Adipocyte (in vitro differentiated cells): Measurements from ENCODE around the gene ARHGAP6.

ENCODE experiments used
- DNase-seq: peaks from one replicate; pipeline ENCODE4 v3.0.0-alpha.2; 2015; ENCODE audit warnings: low read depth
- H3K27me3 ChIP-seq: replicated peaks from 2 replicates; pipeline ENCODE4 v1.7.0; 2013; ENCODE audit warnings: mild to moderate bottlenecking, low read length, moderate library complexity; ENCODE audit not compliant: control insufficient read depth, insufficient read depth
- H3K36me3 ChIP-seq: 2 replicates; pipeline ENCODE4 v1.7.0; 2013; ENCODE audit warnings: low read length, mild to moderate bottlenecking, moderate library complexity; ENCODE audit not compliant: control insufficient read depth, insufficient read depth, severe bottlenecking
- H3K4me1 ChIP-seq: 2 replicates; pipeline ENCODE4 v1.7.0; 2013; ENCODE audit warnings: mild to moderate bottlenecking, low read length, moderate library complexity; ENCODE audit not compliant: control insufficient read depth, insufficient read depth
- H3K4me3 ChIP-seq: 2 replicates; pipeline ENCODE4 v1.7.0; 2013; ENCODE audit warnings: mild to moderate bottlenecking, low read length, moderate library complexity
- H3K9ac ChIP-seq: 2 replicates; pipeline ENCODE4 v1.7.0; 2013; ENCODE audit warnings: mild to moderate bottlenecking, low read length, moderate library complexity
- H3K9me3 ChIP-seq: 2 replicates; pipeline ENCODE4 v1.7.0; 2013; ENCODE audit warnings: mild to moderate bottlenecking, low read length, moderate library complexity; ENCODE audit not compliant: control insufficient read depth

Gene ARHGAP6

DNA sequence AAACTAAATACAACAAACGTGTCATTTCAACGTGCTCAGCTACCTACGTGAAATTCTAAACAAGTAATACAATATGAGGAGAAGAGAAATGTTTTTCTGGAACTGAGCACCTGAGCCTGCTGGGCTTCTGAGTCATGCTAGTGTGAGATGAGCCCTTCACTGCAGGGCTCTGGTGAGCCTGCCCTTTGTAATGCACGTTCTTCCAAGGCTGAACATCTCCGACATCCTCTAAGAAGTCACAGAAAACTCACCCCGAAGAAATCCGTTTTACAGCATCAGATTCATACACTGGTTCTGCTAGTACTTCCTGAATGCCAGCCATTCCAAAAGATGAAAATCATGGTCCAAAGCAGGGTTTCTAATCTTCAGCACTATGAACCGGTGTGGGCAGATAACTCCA is 215.4 kb downstream of the ARHGAP6 start:
- DNase-seq, result no peak
- H3K36me3 ChIP-seq, result no peaks in the 10 kb centered on the region
- peaks cover 16% of the 10 kb centered on the region for H3K4me1 ChIP-seq
- H3K4me3 ChIP-seq, result no peak overlapping the region
- H3K27me3 ChIP-seq, result no peaks in the 10 kb centered on the region
- H3K9me3 ChIP-seq, result no peaks in the 10 kb centered on the region
- H3K9ac ChIP-seq, result no peak overlapping the region

DNA sequence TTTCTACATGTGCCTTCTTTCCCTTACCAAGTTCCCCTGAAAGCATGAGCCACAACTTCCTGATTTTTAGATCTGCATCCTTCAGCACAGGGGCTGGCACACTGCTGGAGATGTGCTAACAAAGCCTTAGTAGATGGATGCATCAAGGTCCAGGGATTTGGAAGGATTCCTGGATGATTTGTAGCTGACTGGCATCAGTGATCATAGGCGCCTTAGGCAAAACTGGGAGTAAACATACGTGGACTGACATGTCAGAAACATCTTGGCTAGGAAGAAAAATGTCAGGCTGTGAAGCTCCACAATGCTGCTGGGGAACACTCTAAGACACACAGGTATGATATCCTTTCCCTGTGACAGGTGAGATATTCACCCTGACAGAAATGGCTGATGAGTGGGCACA is 216.1 kb downstream of the ARHGAP6 start:
- peaks cover 18% of the 10 kb centered on the region for H3K4me1 ChIP-seq
- no peaks in the 10 kb centered on the region for H3K27me3 ChIP-seq
- H3K36me3 ChIP-seq, result no peaks in the 10 kb centered on the region
- no peaks in the 10 kb centered on the region for H3K9me3 ChIP-seq
- H3K4me3 ChIP-seq, result no peak overlapping the region
- no peak for DNase-seq
- no peak overlapping the region for H3K9ac ChIP-seq

DNA sequence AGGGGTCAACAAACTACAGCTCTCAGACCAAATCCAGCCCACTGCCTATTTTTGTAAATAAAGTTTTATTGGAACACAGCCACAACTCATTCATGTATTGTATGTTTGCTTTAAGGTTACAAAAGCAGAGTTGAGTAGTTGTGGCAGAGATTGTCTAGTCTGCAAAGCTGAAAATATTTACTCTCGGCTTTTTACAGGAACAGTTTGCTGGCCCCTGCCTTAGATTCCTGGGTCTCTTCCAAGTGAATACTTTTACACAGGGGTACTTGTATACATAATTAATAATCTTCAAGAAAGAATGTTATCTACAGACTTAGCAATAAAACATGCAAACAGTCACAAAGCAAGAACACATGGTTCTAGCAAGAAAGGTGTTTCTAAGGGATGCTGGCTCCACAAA is 218.3 kb downstream of the ARHGAP6 start:
- H3K36me3 ChIP-seq, result no peaks in the 10 kb centered on the region

DNA sequence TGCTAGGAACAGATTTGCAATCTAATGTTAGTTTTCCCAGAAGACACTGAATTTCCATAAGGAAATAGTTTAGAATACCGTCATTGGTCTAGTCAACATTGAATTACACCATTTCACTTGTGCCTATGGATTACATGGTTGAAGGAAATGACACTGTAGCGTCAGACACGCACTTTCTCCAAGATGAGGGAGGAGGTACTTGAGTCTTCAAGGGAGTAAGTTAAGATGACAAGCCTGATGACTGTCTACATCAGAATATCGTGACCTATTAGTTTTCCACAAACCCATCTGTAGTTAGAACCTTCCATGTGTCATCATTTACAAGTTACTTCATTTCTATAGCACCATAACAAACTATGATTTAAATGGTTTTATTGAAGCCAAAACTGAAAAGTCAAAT is 218.8 kb downstream of the ARHGAP6 start:
- H3K9me3 ChIP-seq, result no peaks in the 10 kb centered on the region
- no peak for DNase-seq
- H3K27me3 ChIP-seq, result no peaks in the 10 kb centered on the region
- H3K4me1 ChIP-seq, result peaks cover 13% of the 10 kb centered on the region
- no peak overlapping the region for H3K4me3 ChIP-seq
- no peaks in the 10 kb centered on the region for H3K36me3 ChIP-seq
- peak overlapping the region; percentile 53 for H3K9ac ChIP-seq

More for the DNA sequence above, 218.3 kb downstream of the ARHGAP6 start:
- H3K4me3 ChIP-seq, result no peak overlapping the region
- H3K27me3 ChIP-seq, result no peaks in the 10 kb centered on the region
- H3K4me1 ChIP-seq, result peaks cover 15% of the 10 kb centered on the region
- no peak overlapping the region for H3K9ac ChIP-seq
- H3K9me3 ChIP-seq, result no peaks in the 10 kb centered on the region
- no peak for DNase-seq

DNA sequence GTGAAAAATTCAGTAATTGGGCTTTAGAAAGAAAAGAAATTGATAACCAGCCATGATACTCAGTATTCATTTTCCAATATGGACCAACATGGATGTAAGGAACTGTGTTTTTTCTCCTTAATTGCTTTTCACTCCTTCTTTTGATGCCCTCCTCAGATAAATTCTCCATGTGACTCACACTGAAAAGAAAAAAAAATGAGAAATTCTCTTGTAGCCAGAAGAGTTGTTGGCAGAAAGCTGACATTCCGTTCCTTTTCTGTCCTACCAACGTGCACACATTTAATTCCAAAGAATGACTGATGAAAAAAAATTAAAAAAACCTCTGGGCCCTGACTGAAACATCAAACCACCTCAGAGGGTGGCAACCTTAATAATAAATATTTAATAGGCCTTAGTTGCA is 219.4 kb downstream of the ARHGAP6 start:
- Histone ChIP-seq H3K36me3 (no peaks in the 10 kb centered on the region), H3K4me1 (peaks cover 13% of the 10 kb centered on the region), H3K9me3 (no peaks in the 10 kb centered on the region), H3K4me3 (no peak overlapping the region), H3K9ac (peak overlapping the region; percentile 39), H3K27me3 (no peaks in the 10 kb centered on the region)
- peak; percentile 71 for DNase-seq

DNA sequence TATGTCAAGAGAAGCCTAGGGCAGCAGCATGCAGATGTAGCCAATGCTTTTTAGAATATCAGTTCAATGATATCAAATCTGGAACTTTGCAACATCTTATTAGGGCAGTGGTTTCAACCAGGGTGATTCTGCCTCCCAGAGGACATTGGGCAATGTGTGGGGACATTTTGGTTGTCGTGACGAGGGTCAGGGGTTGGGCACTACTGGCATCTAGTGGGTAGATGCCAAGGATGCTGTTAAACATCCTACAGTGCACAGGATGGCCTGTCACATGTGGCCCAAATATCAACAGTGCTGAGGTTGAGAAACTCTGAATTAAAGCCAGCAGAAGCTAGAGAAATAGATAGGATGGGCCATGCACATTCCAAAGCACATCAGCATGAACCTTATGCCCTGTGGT is 220.2 kb downstream of the ARHGAP6 start:
- no peak for DNase-seq
- peak overlapping the region; percentile 39 for H3K9ac ChIP-seq

DNA sequence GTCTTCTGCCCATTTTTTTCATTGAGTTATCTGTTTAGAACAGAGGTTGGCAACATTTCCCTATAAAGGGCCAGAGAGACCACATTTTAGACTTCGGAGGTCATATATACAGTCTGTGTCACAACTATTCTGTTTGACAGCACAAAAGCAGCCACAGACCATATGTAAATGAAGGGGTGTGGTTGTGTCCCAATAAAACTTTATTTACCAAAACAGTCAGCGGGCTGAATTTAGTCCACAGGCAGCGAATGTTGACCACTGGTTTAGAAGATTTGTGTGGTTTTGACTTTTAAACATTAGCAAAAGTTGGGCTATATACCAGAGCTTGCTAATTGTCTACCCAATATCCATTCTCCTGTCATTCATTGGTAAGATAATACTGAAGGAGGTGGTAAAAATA is 221.7 kb downstream of the ARHGAP6 start:
- H3K27me3 ChIP-seq, result no peaks in the 10 kb centered on the region

More for the DNA sequence above, 220.2 kb downstream of the ARHGAP6 start:
- H3K36me3 ChIP-seq, result no peaks in the 10 kb centered on the region
- H3K4me1 ChIP-seq, result peaks cover 13% of the 10 kb centered on the region
- H3K9me3 ChIP-seq, result no peaks in the 10 kb centered on the region
- no peak overlapping the region for H3K4me3 ChIP-seq
- no peaks in the 10 kb centered on the region for H3K27me3 ChIP-seq

DNA sequence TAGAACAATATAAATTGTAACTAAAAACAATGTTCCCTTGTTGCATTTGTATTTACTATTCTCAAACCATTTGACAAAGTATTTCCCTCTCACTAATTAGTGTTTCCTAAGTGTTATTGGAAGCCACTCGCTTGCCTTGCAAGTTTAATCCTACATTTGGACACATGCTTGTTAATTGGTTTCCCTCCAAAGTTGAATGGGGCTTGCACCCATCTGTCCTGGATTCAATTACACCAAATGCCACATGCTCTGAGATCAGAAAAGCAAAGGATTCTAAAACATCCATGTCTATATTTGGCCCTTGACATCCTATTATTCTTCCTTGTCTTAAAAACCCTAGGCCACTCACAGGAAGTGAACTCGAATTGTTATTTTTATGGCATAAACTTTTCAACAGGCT is 225.9 kb downstream of the ARHGAP6 start:
- no peak for DNase-seq
- H3K4me3 ChIP-seq, result no peak overlapping the region
- no peak overlapping the region for H3K9ac ChIP-seq
- peaks cover 44% of the 10 kb centered on the region for H3K4me1 ChIP-seq
- H3K9me3 ChIP-seq, result no peaks in the 10 kb centered on the region
- H3K36me3 ChIP-seq, result no peaks in the 10 kb centered on the region
- no peaks in the 10 kb centered on the region for H3K27me3 ChIP-seq

More for the DNA sequence above, 221.7 kb downstream of the ARHGAP6 start:
- DNase-seq, result no peak
- Histone ChIP-seq H3K9ac (no peak overlapping the region), H3K4me3 (no peak overlapping the region), H3K9me3 (no peaks in the 10 kb centered on the region), H3K4me1 (peaks cover 19% of the 10 kb centered on the region), H3K36me3 (no peaks in the 10 kb centered on the region)

DNA sequence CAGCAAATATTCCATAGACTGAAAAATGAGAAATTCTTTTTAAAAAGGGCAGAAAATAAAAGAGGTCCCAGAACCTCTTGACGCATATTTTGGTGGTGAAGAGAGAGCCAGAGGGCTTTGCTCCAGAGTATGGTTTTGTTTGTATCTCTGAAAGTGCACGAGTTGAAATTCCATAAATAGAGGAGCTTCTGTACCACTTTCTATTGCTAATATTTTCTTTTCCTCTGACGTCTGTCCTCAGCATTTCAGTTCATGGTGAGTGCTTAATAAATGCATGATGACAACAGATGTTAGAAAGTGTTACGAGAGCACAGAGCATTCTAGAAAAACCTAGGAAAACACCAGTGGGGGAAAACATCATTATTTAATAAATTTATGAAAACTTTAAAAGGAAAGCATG is 227.0 kb downstream of the ARHGAP6 start:
- Histone ChIP-seq H3K9ac (peak overlapping the region; percentile 50), H3K36me3 (no peaks in the 10 kb centered on the region), H3K4me1 (peaks cover 55% of the 10 kb centered on the region), H3K27me3 (no peaks in the 10 kb centered on the region), H3K4me3 (no peak overlapping the region), H3K9me3 (no peaks in the 10 kb centered on the region)
- DNase-seq, result peak; percentile 46

DNA sequence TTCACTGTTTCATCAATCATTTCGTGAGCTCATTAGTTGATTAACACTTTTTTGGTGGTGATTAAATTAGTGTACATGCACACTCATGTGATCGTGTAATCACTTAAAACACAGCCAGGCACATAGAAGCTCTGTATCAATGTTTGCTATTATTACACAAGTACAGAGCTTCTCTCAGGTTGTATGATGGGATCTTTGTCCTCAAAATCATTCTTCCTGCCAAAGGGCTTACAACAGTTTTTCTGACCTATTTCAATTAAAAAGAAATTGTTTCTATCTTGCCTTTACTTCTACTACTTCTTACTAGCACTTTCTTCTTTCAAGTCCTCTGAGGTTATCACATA is 227.4 kb downstream of the ARHGAP6 start:
- Histone ChIP-seq H3K9me3 (no peaks in the 10 kb centered on the region), H3K36me3 (no peaks in the 10 kb centered on the region), H3K9ac (peak overlapping the region; percentile 37), H3K4me1 (peaks cover 55% of the 10 kb centered on the region), H3K4me3 (no peak overlapping the region), H3K27me3 (no peaks in the 10 kb centered on the region)
- DNase-seq, result no peak

DNA sequence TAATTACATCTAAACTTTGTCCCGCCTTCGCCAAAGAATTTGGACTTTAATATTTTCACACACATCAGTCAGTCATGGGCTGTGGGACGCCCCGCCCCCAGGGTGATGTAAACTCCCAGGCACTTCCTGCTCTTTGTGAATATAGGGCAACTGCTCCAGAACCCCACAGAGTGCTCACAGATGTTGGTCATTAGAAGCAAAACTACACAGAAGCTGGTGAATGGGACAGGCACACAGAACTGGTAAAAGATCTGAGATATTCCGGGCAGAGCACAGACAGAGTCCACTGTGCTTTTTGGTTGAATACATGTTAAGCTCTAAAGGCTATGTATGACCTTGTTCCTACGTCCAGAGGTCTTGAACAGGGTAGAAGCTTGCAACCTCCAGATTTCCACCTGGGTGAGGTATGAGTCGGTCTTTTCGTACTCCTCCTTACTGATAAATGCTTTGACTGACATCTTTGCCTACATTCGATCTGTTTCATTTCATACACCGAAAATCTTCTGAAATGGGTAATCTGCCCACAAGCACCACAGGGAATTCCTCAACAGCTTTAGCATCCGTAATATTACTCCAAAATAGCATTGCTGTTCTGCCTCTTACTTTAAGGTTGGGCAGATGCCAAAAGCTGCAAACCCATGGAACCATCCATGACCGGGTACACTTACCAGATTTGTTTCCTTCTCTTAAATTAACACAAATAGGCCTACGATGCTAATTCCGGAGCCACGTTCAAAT is 227.9 kb downstream of the ARHGAP6 start:
- H3K9me3 ChIP-seq, result no peaks in the 10 kb centered on the region
- DNase-seq, result peak; percentile 72
- no peaks in the 10 kb centered on the region for H3K36me3 ChIP-seq
- H3K4me3 ChIP-seq, result no peak overlapping the region
- peak overlapping the region; percentile 37 for H3K9ac ChIP-seq
- H3K27me3 ChIP-seq, result no peaks in the 10 kb centered on the region
- peaks cover 55% of the 10 kb centered on the region for H3K4me1 ChIP-seq

DNA sequence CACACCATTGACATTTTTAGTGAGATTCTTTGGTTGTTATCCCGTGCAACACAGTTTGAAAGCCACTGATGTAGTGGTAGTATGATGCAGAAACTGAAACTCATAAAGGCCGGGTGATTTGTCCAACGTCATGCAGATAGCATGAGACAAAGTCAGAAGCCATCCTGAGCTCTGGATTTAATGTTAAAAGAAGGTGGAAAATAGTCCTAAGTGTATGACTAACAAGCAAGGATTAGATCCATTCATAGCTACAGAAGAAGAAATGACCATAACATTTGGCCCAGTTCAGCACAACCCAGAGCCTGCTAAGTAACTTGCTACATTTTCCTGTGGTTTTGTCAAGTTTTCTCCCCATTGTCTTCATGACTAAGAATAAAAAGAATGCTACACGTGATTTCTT is 230.2 kb downstream of the ARHGAP6 start:
- Histone ChIP-seq H3K4me3 (peak overlapping the region; percentile 9), H3K4me1 (peaks cover 60% of the 10 kb centered on the region), H3K36me3 (no peaks in the 10 kb centered on the region), H3K9me3 (no peaks in the 10 kb centered on the region), H3K9ac (peak overlapping the region; percentile 60), H3K27me3 (no peaks in the 10 kb centered on the region)
- peak; percentile 61 for DNase-seq
